Uterus (tissue), 2 donors: ENCODE measurements around the gene FBH1.
"Not testable (repeated sequence)": the region's sequence is repeated elsewhere in the genome, so short reads cannot be mapped to it uniquely, and the experiment has no call there.

Experiments
- CTCF ChIP-seq, 4 experiments: fragments of 200-600 bp in 2 of 4; fragments of 450-650 bp in 2 of 4; sonication (generic) in 2 of 4; IDR thresholded peaks; one replicate each; pipeline ENCODE4 v1.5.1; 2016 to 2019; ENCODE audit warnings: antibody characterized with exemption in 4 of 4, mild to moderate bottlenecking in 2 of 4, moderate library complexity in 1 of 4
- POLR2A ChIP-seq, 2 donors: fragments of 450-650 bp; IDR thresholded peaks; one replicate each; pipeline ENCODE4 v1.6.1; 2016; ENCODE audit warnings: antibody characterized with exemption in 2 of 2, mild to moderate bottlenecking in 1 of 2, moderate library complexity in 1 of 2

GRCh38 chr10:5960973-5961275 lies 70.9 kb downstream of the FBH1 start:
- TF ChIP-seq CTCF, POLR2A (IDR thresholded peaks at IDR 0.05): not testable (repeated sequence)
